GM12801 (cell line): ENCODE measurements around the gene TRANK1.

Experiments used
- TF ChIP-seq, protein P1 (sequence below): IDR thresholded peaks from one replicate; pipeline ENCODE4 v1.5.1; 2011; ENCODE audit warnings: control low read depth; ENCODE audit not compliant: insufficient read length; ENCODE audit errors: extremely low read depth

The TRANK1 gene

DNA sequence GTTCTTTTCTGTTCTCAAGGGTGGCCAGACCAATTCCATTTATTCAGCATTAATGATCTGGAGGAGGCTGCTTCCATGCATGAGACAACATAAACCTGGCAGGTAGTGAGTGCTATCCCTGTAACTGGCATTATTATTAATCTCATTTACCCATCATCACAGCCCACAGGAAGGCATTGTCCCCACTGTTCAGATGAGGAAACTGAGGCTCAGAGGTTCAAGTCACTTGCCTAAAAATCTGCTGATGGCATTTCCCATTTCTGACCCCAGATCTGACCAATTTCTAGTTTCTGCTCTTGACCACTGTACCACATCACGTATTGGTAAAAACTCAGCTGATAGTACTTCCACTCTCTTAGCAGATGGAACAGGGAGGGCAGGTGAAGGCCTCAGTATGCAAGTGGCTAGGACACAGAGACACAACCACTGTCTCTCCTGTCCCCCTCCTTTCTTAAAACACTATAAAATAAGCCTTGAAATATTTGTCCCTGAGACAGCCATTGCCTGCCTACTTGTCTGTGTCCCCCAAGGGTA lies 36.1 kb downstream of the TRANK1 start:
- TF ChIP-seq, protein P1, sequence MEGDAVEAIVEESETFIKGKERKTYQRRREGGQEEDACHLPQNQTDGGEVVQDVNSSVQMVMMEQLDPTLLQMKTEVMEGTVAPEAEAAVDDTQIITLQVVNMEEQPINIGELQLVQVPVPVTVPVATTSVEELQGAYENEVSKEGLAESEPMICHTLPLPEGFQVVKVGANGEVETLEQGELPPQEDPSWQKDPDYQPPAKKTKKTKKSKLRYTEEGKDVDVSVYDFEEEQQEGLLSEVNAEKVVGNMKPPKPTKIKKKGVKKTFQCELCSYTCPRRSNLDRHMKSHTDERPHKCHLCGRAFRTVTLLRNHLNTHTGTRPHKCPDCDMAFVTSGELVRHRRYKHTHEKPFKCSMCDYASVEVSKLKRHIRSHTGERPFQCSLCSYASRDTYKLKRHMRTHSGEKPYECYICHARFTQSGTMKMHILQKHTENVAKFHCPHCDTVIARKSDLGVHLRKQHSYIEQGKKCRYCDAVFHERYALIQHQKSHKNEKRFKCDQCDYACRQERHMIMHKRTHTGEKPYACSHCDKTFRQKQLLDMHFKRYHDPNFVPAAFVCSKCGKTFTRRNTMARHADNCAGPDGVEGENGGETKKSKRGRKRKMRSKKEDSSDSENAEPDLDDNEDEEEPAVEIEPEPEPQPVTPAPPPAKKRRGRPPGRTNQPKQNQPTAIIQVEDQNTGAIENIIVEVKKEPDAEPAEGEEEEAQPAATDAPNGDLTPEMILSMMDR: no peak

- TF ChIP-seq, protein P1: no peak
Measured at GRCh38 chr3:36907911-36908646, 36.8 kb downstream of the TRANK1 start.

- TF ChIP-seq, protein P1: no peak
Measured at GRCh38 chr3:36906504-36907149, 38.2 kb downstream of the TRANK1 start.

DNA sequence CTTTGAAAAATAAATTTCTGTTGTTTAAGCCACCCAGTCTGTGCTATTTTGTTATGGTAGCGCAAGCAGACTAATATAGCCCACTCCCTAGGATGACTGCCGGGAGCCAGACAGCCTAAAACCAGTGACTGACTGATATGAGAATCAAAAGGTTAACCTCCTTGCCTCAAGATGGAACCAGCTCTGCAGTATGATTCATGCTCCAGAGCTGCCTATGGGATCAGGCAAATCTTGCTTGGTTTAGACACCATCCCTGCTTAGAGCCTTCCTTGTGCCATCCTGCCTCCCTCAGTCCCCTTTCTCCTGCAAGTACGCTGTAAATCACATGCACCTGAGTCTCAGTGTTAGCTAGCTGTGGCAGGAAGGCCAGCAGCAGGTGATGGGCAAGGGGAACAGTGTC lies 39.3 kb downstream of the TRANK1 start:
- TF ChIP-seq, protein P1: no peak

DNA sequence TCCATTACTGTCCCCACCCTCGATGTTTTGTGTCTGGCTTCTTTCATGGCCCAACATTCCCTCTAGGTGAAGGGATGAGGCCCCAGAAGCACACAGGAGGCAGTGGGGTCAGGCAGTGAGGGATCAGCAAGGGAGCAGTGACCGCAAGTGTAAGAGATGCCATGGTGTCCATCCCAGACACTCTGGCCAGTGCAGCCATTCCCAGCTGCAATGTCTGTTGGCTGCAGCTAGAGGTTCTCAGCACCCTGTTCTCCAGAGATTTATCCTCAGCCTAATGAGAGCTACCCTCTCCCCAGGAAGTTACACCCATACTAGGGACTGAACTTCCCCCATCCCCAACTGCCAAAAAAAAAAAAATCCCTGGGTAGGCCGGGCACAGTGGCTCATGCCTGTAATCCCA lies 40.2 kb downstream of the TRANK1 start:
- TF ChIP-seq, protein P1: no peak

- TF ChIP-seq, protein P1: no peak
Measured at GRCh38 chr3:36903119-36903882, 41.6 kb downstream of the TRANK1 start.

DNA sequence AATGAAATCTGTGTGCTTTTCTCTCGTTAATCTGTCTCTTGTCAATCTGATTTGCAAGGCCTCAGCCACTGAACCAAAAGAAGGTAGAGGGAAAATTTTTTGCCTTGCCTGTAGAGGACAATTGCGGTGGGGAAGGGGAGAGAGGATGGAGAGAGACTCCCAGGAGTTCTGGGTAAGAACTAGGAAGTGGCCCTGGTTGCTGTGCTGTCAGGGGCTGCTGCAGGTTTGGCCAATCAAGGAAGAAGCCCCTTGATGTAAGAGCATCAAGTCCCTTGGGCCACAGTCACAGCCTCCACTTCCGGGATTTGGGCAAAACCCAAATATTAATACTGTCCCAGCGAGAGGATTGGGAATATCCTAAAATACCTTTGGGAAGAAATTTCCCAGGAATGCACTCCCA lies 43.3 kb downstream of the TRANK1 start:
- TF ChIP-seq, protein P1: no peak
